Gastrocnemius medialis (tissue), 4 donors: ENCODE results near the gene LYL1. TPM values are rescaled to one million over a fixed set of nuclear protein-coding genes. Genes with fewer than 3 reads are reported as not detected.

Experiments
- ATAC-seq, 2 donors: fragments of 150-250 bp; one replicate each; pipeline ENCODE4 v1.9.1; 2016
- DNase-seq, 2 donors: peaks; one replicate each; pipeline ENCODE4 v3.0.0-alpha.2; 2019
- H3K27ac ChIP-seq, 4 donors: fragments of 200-600 bp; sonication (generic); 1 replicate in 1 of 4; 2 replicates in 3 of 4; pipeline ENCODE4 v1.5.1; 2016 to 2018; ENCODE audit warnings: mild to moderate bottlenecking in 2 of 4, moderate library complexity in 1 of 4
- H3K27me3 ChIP-seq, 3 donors: fragments of 200-600 bp; sonication (generic) in 2 of 3; 1 replicate in 1 of 3; 2 replicates in 2 of 3; pipeline versions ENCODE4 v1.5.1 to v1.6.0; 2016 to 2019; ENCODE audit warnings: mild to moderate bottlenecking in 1 of 3, moderate library complexity in 1 of 3
- H3K36me3 ChIP-seq, 2 donors: fragments of 200-600 bp; sonication (generic) in 1 of 2; one replicate each; pipeline ENCODE4 v1.5.1; 2017 to 2018
- H3K4me1 ChIP-seq, 2 donors: fragments of 200-600 bp; sonication (generic) in 1 of 2; one replicate each; pipeline ENCODE4 v1.5.1; 2016 to 2017; ENCODE audit warnings: mild to moderate bottlenecking in 2 of 2
- H3K4me3 ChIP-seq, 4 donors: fragments of 200-600 bp; sonication (generic) in 3 of 4; 1 replicate in 1 of 4; 2 replicates in 3 of 4; pipeline ENCODE4 v1.5.1; 2016 to 2019; ENCODE audit warnings: mild to moderate bottlenecking in 2 of 4
- H3K9me3 ChIP-seq, 3 donors: fragments of 200-600 bp; sonication (generic) in 2 of 3; 1 replicate in 1 of 3; 2 replicates in 2 of 3; pipeline ENCODE4 v1.5.1; 2016 to 2019
- POLR2A ChIP-seq, 2 donors: fragments of 450-650 bp; IDR thresholded peaks; one replicate each; pipeline ENCODE4 v1.6.1; 2017; ENCODE audit warnings: antibody characterized with exemption in 2 of 2, mild to moderate bottlenecking in 2 of 2, moderate library complexity in 2 of 2
- in situ Hi-C, 4 donors: fragments of 200-750 bp; cut with MboI; loops; one replicate each; pipeline versions ENCODE4 v1.15.0 to v1.8.0; 2017; ENCODE audit warnings: low sequenced_read_pairs in 4 of 4
- intact Hi-C: fragments of 100-400 bp; cut with DNase I; formaldehyde crosslinking; loops from one replicate; pipeline ENCODE4 v1.15.1; 2023; ENCODE audit warnings: low total_unique reads
- total RNA-seq, 4 donors: library from RNA; depleted of rRNA; stranded (reverse); fragments of >200 nt; gene quantifications; one replicate each; pipeline versions ENCODE4 v1.1.0 to v1.2.3, GENCODE V29; 2016
- TF ChIP-seq, protein P1 (sequence below), 5 experiments: fragments of 450-650 bp in 3 of 5; fragments of 200-600 bp in 2 of 5; sonication (generic) in 2 of 5; IDR thresholded peaks in 4 of 5; conservative IDR thresholded peaks in 1 of 5; 1 replicate in 4 of 5; 2 replicates in 1 of 5; pipeline ENCODE4 v1.5.1; 2016 to 2019; ENCODE audit warnings: antibody characterized with exemption in 5 of 5, mild to moderate bottlenecking in 3 of 5, moderate library complexity in 3 of 5

The LYL1 gene
- total RNA-seq, 4 donors from 2014 or later: 2.6 to 5.0 (median 3.1) TPM

DNA sequence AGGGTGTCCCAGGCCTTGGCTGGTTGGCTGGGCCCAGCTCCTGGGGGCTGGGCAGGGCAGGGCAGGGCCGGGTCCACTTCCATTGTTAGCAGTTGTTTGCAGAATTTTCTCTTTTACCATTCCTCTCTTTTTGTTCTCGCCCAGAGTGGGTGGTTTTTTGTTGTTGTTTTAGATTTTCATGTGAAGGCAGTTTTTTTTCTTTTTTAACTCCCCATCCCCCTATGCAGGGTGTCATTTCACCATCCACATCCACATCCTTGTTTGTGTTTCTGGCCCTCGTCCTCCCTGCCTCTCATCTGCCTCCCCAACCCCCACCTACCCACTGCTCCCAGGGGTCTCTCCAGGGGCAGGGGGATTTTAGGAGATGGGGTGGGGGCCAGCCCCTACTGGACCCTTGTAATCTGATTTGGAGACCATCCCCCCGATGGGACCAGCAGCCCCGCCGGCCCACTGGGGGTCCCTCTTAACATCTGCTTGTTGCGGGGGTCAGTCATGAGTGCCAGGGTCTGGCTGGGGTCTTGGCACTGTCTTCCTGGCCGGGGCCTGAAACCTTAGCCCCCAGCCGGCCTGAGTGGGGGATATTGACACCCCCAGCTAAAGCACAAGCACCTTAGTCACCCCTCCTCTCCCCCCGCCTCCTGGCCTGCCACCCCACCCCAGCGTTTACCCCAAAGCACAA lies 37.1 kb upstream of the LYL1 start:
- peaks cover 0 to 53% of the 10 kb centered on the region in 2 donors for H3K36me3 ChIP-seq

GRCh38 chr19:13138916-13139198 lies 36.2 kb upstream of the LYL1 start:
- no peak overlapping the region for H3K27ac ChIP-seq
- peaks cover 0 to 20% of the 10 kb centered on the region in 2 donors for H3K4me1 ChIP-seq
- H3K36me3 ChIP-seq: peaks cover 0 to 44% of the 10 kb centered on the region in 2 donors
- DNase-seq: no peak
- intact Hi-C loops: no loop called here
- TF ChIP-seq, protein P1, sequence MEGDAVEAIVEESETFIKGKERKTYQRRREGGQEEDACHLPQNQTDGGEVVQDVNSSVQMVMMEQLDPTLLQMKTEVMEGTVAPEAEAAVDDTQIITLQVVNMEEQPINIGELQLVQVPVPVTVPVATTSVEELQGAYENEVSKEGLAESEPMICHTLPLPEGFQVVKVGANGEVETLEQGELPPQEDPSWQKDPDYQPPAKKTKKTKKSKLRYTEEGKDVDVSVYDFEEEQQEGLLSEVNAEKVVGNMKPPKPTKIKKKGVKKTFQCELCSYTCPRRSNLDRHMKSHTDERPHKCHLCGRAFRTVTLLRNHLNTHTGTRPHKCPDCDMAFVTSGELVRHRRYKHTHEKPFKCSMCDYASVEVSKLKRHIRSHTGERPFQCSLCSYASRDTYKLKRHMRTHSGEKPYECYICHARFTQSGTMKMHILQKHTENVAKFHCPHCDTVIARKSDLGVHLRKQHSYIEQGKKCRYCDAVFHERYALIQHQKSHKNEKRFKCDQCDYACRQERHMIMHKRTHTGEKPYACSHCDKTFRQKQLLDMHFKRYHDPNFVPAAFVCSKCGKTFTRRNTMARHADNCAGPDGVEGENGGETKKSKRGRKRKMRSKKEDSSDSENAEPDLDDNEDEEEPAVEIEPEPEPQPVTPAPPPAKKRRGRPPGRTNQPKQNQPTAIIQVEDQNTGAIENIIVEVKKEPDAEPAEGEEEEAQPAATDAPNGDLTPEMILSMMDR (IDR thresholded peaks at IDR 0.05 in 4 of 5, conservative IDR thresholded peaks at IDR 0.05 in 1 of 5): no peak
- TF ChIP-seq POLR2A (IDR thresholded peaks at IDR 0.05): no peak
- H3K9me3 ChIP-seq: no peaks in the 10 kb centered on the region
- in situ Hi-C loops: no loop called here
- no peak overlapping the region for H3K4me3 ChIP-seq
- H3K27me3 ChIP-seq: no peaks in the 10 kb centered on the region
- no peak for ATAC-seq

More for the DNA sequence above, 37.1 kb upstream of the LYL1 start:
- peaks cover 0 to 11% of the 10 kb centered on the region in 2 donors for H3K4me1 ChIP-seq
- H3K27ac ChIP-seq: no peak overlapping the region
- H3K4me3 ChIP-seq: no peak overlapping the region
- TF ChIP-seq POLR2A (IDR thresholded peaks at IDR 0.05): no peak
- TF ChIP-seq, protein P1 (IDR thresholded peaks at IDR 0.05 in 4 of 5, conservative IDR thresholded peaks at IDR 0.05 in 1 of 5): no peak
- ATAC-seq (no peak), DNase-seq (no peak)
- no peaks in the 10 kb centered on the region for H3K27me3 ChIP-seq
- intact Hi-C loops: no loop called here
- in situ Hi-C loops: no loop called here
- H3K9me3 ChIP-seq: no peaks in the 10 kb centered on the region

- intact Hi-C loops: no loop called here
These were observed 35.7 kb upstream of the LYL1 start for GRCh38 chr19:13138171-13138915.

DNA sequence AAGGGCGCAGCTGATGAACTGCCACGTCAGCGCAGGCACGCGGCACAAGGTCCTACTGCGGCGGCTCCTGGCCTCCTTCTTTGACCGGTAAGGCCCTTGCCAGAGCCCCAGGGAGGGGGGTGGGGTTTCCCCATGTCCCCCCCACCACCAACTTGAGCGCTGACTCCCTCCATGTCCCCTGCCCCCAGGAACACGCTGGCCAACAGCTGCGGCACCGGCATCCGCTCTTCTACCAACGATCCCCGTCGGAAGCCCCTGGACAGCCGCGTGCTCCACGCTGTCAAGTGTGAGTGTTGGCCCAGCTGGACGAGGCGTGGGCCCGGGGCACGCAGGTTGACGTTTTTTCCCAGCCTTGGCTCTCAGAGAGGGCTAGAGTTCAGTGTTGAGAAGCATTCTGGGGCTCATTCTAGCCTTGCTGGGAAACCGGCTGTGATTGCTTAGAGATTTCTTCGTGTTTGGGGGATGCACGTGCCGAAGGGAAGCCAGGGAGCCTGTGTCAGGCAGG lies 34.7 kb upstream of the LYL1 start:
- intact Hi-C loops (no loop called here), in situ Hi-C loops (no loop called here)
- Histone ChIP-seq H3K36me3 (peaks cover 0 to 44% of the 10 kb centered on the region in 2 donors), H3K27me3 (no peaks in the 10 kb centered on the region), H3K27ac (no peak overlapping the region), H3K4me3 (no peak overlapping the region), H3K9me3 (no peaks in the 10 kb centered on the region), H3K4me1 (peaks cover 0 to 13% of the 10 kb centered on the region in 2 donors)
- TF ChIP-seq, protein P1 (IDR thresholded peaks at IDR 0.05 in 4 of 5, conservative IDR thresholded peaks at IDR 0.05 in 1 of 5): no peak
- no peak for TF ChIP-seq POLR2A (IDR thresholded peaks at IDR 0.05)
- DNase-seq (no peak), ATAC-seq (no peak)

More at GRCh38 chr19:13138171-13138915, 35.7 kb upstream of the LYL1 start:
- in situ Hi-C loops: no loop called here
- Histone ChIP-seq H3K4me3 (no peak overlapping the region), H3K4me1 (peaks cover 0 to 17% of the 10 kb centered on the region in 2 donors), H3K9me3 (no peaks in the 10 kb centered on the region), H3K27me3 (no peaks in the 10 kb centered on the region), H3K27ac (no peak overlapping the region), H3K36me3 (peaks cover 0 to 44% of the 10 kb centered on the region in 2 donors)
- no peak for ATAC-seq
- DNase-seq: no peak
- no peak for TF ChIP-seq POLR2A (IDR thresholded peaks at IDR 0.05)
- TF ChIP-seq, protein P1 (IDR thresholded peaks at IDR 0.05 in 4 of 5, conservative IDR thresholded peaks at IDR 0.05 in 1 of 5): no peak
